ENCODE results near the gene HSD11B2.
"Not testable (repeated sequence)": the region's sequence is repeated elsewhere in the genome, so short reads cannot be mapped to it uniquely, and the experiment has no call there.

The HSD11B2 gene

GRCh38 chr16:67415421-67415820 is 15.5 kb upstream of the HSD11B2 start:
- not testable (repeated sequence) for DNase-seq (ENCODE audit: low read depth)

- peak; percentile 57 for DNase-seq (ENCODE audit: low read depth)
Observed at GRCh38 chr16:67415872-67416793, 14.8 kb upstream of the HSD11B2 start, which contains the start of gene ZDHHC1. Gene ZDHHC1 (minus strand): TSS chr16:67416477. CDS start chr16:67407775, 8,702 bp downstream.

DNA sequence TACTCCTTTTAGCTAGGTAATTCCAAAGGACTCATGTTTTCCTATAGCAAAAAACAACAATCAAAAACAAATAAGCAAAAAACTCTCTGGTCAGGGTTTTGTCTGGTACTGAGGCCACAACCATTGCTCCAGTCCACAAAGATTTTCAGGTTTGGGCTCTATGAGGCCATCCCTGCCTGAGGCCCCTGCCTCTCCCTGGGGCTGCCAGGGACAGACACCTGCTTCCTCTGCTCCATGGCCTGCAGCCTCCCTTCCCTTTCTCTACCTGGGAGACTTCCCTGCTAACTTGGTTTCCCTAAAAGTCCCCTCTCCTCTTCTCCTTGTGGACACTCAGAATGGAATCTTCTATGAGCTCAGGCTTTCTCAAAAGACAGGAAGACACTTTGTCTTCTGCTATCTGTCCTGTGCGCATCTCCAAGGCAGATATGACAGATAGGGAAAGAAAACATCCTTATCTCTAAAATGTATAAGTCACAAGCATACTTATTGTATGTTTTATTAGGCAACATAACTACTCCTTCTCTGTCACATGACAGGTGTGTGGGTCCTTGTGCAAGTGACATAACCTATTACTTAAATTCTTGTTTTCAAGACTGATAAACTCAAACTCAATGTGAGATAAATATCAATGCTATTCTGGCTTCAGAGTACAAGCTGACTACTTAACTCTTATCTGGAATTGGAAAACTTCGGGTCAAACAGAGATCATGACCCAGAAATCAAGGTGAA is 13.4 kb upstream of the HSD11B2 start:
- DNase-seq (ENCODE audit: low read depth): no peak

DNA sequence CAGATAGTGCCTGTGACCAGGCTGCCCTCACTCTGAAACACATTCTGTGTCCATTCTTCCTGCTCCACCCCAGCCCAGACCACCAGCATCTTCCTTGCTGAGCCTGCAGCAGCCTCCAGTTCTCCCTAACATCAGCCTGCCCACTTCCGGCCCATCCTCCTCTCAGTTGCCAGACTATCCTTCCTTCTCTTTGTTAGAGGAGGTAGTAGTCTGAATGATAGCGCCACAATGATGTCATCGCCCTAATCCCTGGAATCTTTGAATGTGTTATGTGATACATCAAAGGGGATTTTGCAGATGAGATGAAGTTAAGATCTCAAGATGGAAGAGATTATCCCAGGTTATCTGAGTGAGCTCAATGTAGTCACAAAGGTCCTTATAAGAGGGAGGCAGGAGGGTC is 11.4 kb upstream of the HSD11B2 start:
- DNase-seq (ENCODE audit: low read depth): no peak

- no peak for DNase-seq (ENCODE audit: low read depth)
Observed at GRCh38 chr16:67419931-67420330, 11.0 kb upstream of the HSD11B2 start.

DNA sequence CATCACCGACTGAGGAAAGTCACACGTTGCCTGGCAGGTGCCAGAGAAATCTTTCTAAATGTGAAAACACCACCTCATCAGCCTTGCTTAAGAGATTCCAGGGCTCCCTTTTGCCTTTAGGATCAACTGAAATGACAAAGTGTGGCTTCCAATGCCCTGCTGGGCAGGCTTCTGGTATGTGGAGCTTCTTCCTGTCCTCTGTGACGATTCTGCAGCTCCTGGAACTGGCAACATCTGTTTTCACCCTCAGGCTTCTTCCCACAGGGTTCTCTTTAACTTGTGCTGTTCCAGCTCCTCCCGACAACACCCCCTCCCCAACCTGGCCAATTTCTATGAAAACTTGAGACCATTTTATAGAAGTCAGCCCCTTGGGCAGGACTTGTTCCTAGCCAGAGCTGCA is 9.9 kb upstream of the HSD11B2 start:
- DNase-seq (ENCODE audit: low read depth): no peak

GRCh38 chr16:67423015-67423414 is 7.9 kb upstream of the HSD11B2 start:
- no peak for DNase-seq (ENCODE audit: low read depth)

DNA sequence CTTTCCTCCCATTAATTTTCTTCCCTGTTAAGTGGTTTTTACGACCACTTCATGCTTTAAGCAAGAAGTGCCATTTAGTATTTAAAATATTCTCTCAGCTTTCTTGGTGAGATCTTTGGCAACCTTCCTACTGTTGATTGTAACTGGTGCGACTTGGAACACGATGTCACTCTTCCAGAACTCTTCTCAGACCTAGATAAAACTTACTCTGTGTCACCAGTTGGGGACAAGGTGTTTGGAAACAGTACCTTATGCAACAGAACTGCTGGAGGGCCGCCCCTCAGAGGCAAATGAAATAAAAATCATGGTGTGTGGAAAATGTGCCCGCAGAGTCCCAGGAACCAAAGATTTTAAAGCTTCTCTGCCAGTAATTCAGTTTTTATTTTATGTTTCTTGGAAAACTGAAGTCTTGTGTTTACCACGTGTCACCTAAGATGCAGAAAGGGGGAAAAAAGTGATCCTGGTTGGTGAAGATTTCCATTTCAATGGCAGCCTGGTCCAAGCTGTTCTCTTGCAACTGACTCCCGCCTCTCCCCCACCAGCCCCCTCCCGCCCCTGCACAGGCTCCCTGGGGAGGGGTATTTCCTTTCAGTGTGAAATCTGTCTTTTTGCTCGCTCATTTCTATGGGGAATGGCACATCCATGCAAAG is 7.2 kb upstream of the HSD11B2 start:
- DNase-seq (ENCODE audit: low read depth): no peak

GRCh38 chr16:67424261-67424615 is 6.7 kb upstream of the HSD11B2 start:
- no peak for DNase-seq (ENCODE audit: low read depth)

DNA sequence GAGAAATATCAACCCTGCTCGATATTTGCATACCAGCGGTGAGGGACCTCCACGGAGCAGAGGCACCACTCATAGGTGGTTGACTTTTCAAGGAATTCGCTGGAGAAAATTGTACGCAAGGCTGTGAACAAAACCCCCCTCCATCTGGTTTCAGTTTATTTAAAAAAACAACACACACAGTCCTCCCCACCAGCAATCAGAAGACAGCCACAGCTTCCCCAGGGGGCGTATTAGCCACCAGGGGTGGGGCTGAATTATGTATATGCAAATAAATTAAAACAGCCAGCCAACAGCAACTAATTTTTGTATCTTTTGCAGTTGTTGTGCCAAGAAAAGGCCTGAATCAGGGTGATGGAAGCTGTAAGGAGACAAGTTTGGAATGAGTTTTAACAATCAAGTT is 5.9 kb upstream of the HSD11B2 start:
- no peak for DNase-seq (ENCODE audit: low read depth)

- no peak for DNase-seq (ENCODE audit: low read depth)
Observed at GRCh38 chr16:67425580-67425979, 5.3 kb upstream of the HSD11B2 start.

DNA sequence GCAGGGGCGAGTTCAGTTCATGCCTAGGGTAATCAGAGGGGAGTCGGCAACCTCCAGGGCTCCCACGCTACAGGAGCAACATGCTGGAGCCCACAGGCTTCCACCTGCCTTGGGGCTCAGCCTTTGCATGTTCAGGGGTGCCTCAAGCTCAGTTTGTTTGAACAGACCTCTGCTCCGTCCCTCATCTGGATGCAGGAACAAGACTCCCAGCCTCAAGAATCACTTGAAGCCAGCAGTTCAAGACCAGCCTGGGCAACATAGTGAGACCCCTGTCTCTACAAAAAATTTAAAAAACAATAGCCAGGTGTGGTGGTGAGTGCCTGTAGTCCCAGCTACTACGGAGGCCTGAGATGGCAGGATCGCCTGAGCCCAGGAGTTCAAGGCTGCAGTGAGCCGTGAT is 4.9 kb upstream of the HSD11B2 start:
- DNase-seq (ENCODE audit: low read depth): no peak

DNA sequence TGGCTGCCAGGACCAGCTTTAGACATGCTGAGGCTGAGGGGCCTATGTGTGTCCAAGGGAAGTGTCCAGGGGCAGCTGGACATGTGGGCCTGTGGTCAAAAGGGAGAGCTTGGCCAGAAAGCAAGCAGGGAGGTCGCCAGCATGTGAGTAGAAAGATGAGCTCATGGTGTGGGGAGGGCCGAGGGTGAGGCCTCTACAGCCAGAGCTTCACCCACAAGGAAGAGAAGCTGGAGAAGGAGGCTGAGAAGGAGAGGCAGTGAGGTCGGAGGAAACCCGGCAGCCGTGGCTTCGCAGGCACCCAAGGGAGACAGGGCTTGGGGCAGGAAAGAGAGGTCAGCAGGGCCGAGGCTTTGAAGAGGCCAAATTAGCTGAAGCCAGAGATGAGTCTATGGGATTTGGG is 4.0 kb upstream of the HSD11B2 start:
- no peak for DNase-seq (ENCODE audit: low read depth)

- no peak for DNase-seq (ENCODE audit: low read depth)
Observed at GRCh38 chr16:67428146-67428731, 2.7 kb upstream of the HSD11B2 start.

- DNase-seq (ENCODE audit: low read depth): no peak
Observed at GRCh38 chr16:67429053-67429798, 1.7 kb upstream of the HSD11B2 start.

GRCh38 chr16:67429799-67430503 is 970 bp upstream of the HSD11B2 start:
- DNase-seq (ENCODE audit: low read depth): no peak

GRCh38 chr16:67430504-67430976 is 381 bp upstream of the HSD11B2 start:
- DNase-seq (ENCODE audit: low read depth): no peak

- DNase-seq (ENCODE audit: low read depth): no peak
Observed at GRCh38 chr16:67431775-67432505, 1.0 kb downstream of the HSD11B2 start.

- DNase-seq (ENCODE audit: low read depth): no peak
Observed at GRCh38 chr16:67432506-67432890, 1.6 kb downstream of the HSD11B2 start.

DNA sequence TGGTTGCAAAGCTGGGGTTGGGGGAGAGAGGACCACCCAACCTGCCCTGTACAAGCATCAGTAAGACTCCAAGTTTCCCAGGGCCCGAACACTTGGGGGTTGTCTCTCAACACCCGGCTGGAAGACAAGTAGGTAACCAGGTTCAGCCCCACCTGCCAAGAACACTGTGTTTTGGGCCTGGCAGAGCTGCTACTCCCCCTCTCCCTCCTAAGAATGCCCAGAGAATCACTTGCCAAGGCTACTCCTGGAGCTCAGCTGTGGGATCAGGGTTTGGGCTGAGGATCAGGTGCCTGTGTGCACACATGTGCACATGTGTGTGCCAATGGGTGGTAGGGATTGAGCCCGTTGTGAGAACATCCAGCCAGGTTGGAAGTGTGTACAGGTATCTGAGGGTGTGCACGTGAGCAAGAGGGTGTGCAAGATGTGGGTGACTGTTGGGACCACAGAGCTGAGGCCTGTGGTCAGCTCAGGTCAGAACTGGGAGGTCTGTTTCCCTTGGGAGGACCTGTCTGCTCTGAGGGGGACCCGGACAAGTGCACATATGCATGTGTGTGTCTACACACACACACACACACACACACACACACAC is 2.3 kb downstream of the HSD11B2 start:
- DNase-seq (ENCODE audit: low read depth): no peak
